K562 (cell line): ENCODE results near the gene LMLN. TPM values are rescaled to one million over a fixed set of nuclear protein-coding genes. Genes with fewer than 3 reads are reported as not detected.

Experiments used
- CREB3L1 ChIP-seq: fragments of 450-650 bp; IDR thresholded peaks from 2 replicates; pipeline ENCODE4 v1.6.1; 2014; ENCODE audit warnings: low read depth, mild to moderate bottlenecking, moderate library complexity, borderline replicate concordance
- HMG20A ChIP-seq: fragments of 450-650 bp; formaldehyde crosslinking; conservative IDR thresholded peaks from 2 replicates; pipeline ENCODE4 v1.4.0; 2020; ENCODE audit warnings: mild to moderate bottlenecking, mixed read lengths
- LARP7 ChIP-seq: fragments of 450-650 bp; IDR thresholded peaks from 2 replicates; pipeline ENCODE4 v1.6.1; 2016
- MAFK ChIP-seq: IDR thresholded peaks from 2 replicates; pipeline ENCODE4 v1.6.1; 2011; ENCODE audit warnings: low read length, improper control_type of control experiment
- MED1 ChIP-seq: sonication (generic); formaldehyde crosslinking; IDR thresholded peaks from 2 replicates; pipeline ENCODE4 v1.8.1; 2023; ENCODE audit warnings: missing genetic modification reagents, borderline replicate concordance
- MTA3 ChIP-seq: fragments of 450-650 bp; formaldehyde crosslinking; IDR thresholded peaks from 2 replicates; pipeline ENCODE4 v1.6.1; 2017; ENCODE audit warnings: mild to moderate bottlenecking, borderline replicate concordance
- PURB ChIP-seq: sonication (generic); formaldehyde crosslinking; IDR thresholded peaks from 2 replicates; pipeline ENCODE4 v1.9.0; 2021; ENCODE audit warnings: low read depth, mild to moderate bottlenecking, missing genetic modification reagents
- RAD51 ChIP-seq: fragments of 450-650 bp; IDR thresholded peaks from 2 replicates; pipeline ENCODE4 v1.7.1; 2016; ENCODE audit warnings: low read depth, mild to moderate bottlenecking, borderline replicate concordance
- RBFOX2 ChIP-seq: fragments of 200-400 bp; formaldehyde crosslinking; IDR thresholded peaks from 2 replicates; pipeline ENCODE4 v1.6.1; 2017; ENCODE audit warnings: low read depth, mild to moderate bottlenecking, low read length, moderate library complexity
- RERE ChIP-seq: sonication (generic); formaldehyde crosslinking; IDR thresholded peaks from 2 replicates; pipeline ENCODE4 v1.8.0; 2023; ENCODE audit warnings: missing genetic modification reagents, mild to moderate bottlenecking, borderline replicate concordance
- SIN3A ChIP-seq, 2 experiments: fragments of 150-350 bp in 1 of 2; IDR thresholded peaks; 2 replicates each; pipeline ENCODE4 v1.6.1; 2011 to 2016; ENCODE audit warnings: borderline replicate concordance in 2 of 2, low read depth in 2 of 2, low read length in 2 of 2, mild to moderate bottlenecking in 2 of 2, moderate library complexity in 2 of 2; ENCODE audit not compliant: control insufficient read depth in 1 of 2
- ZNF76 ChIP-seq: fragments of 250-450 bp; sonication (Bioruptor Pico); IDR thresholded peaks from 2 replicates; pipeline ENCODE4 v1.4.0; 2020; ENCODE audit warnings: mild to moderate bottlenecking, moderate library complexity, borderline replicate concordance
- ZNF766 ChIP-seq: fragments of 200-800 bp; sonication (Bioruptor generic); conservative IDR thresholded peaks from 2 replicates; pipeline ENCODE4 v1.6.1; 2016; ENCODE audit warnings: missing genetic modification characterization, missing compliant biosample characterization
- polyA plus RNA-seq, 8 experiments: library from polyadenylated mRNA; depleted of rRNA in 4 of 8; stranded (reverse) in 5 of 8; unstranded in 3 of 8; fragments of >200 nt; fragmentation: Nextera tagmentation in 2 of 8; fragmentation: Illumina TruSeq in 1 of 8; extraction: Ambion mirVana in 2 of 8; extraction: Trizol in 1 of 8; gene quantifications; 2 replicates each; pipeline versions ENCODE4 v1.2.1 to v1.2.3, GENCODE V29; 2011 to 2014; ENCODE audit warnings: inconsistent platforms in 1 of 8, missing spikeins in 1 of 8
- total RNA-seq, 7 experiments: library from RNA; depleted of rRNA in 6 of 7; stranded (reverse); fragments of >200 nt in 6 of 7; fragmentation: Illumina TruSeq in 2 of 7; extraction: Trizol in 2 of 7; gene quantifications; 2 replicates each; pipeline versions ENCODE4 v1.2.1 to v1.2.3, GENCODE V29; 2011 to 2021; ENCODE audit warnings: low replicate concordance in 1 of 7
- TF ChIP-seq, protein P1 (sequence below): fragments of 450-650 bp; formaldehyde crosslinking; IDR thresholded peaks from 2 replicates; pipeline ENCODE4 v1.4.0; 2022; ENCODE audit warnings: missing genetic modification characterization
- TF ChIP-seq, protein P2 (sequence below): sonication (generic); formaldehyde crosslinking; IDR thresholded peaks from 2 replicates; pipeline ENCODE4 v1.8.0; 2022; ENCODE audit warnings: missing genetic modification reagents, mild to moderate bottlenecking, borderline replicate concordance

Gene LMLN
- total and polyA plus RNA-seq, 9 of the 15 experiments (the other 6 are each of a cell fraction or from before 2014, with no cell fraction given), result 2.2 to 15.9 (median 6.9) TPM

DNA sequence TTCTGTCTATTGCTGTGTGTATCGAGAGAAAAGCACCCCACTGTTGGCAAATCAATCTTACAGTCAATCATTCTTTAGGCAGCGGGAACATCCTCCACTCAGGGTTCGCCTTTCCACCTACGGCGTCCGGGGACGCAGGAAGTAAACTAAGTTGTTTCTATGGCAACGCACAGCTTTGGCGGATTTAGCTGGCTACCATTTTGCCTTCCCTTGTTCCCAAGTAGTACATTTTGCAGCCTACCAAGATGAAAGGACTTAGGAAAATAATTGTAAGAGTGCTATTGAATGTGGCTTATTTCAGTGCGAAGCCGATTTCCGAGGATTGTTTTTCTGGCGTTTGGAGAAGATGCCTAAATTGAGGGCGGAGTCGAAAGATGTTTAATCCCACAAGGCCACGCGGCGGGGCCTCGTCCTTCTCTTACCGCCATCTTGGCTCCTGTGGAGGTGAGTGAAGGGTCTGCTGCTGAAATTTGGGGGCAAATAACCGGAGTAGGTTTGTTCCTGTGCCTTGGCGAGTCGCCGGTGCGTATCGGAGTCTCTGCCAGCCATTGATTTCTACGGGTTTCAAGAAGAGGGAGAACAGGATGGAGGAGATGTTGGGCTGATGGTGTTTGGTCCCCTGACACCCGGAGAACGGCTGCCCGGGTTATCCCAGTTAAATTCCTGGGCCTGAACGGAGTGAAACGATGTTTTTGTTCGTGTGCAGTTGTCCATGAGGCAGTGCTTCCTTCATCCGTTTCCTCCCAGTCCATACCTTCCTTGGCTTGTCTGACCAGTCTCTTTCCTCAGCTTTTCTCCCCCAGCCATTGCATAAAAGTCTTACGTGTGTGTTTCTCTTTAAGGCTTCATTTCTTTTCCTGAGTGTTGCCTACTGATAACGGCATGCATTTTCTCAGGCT lies 10.0 kb upstream of the LMLN start, which contains the start of gene RPL35A (continued):
- TF ChIP-seq, protein P1, sequence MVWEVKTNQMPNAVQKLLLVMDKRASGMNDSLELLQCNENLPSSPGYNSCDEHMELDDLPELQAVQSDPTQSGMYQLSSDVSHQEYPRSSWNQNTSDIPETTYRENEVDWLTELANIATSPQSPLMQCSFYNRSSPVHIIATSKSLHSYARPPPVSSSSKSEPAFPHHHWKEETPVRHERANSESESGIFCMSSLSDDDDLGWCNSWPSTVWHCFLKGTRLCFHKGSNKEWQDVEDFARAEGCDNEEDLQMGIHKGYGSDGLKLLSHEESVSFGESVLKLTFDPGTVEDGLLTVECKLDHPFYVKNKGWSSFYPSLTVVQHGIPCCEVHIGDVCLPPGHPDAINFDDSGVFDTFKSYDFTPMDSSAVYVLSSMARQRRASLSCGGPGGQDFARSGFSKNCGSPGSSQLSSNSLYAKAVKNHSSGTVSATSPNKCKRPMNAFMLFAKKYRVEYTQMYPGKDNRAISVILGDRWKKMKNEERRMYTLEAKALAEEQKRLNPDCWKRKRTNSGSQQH (CRISPR knock-in tag), result no peak
- TF ChIP-seq RERE (no peak), HMG20A (no peak), SIN3A (IDR thresholded peaks at IDR 0.05; ENCODE audit: borderline replicate concordance in 2 of 2, control insufficient read depth in 1 of 2, low read depth in 2 of 2, low read length in 2 of 2) (peak; percentile 93 to 95), RAD51 (peak; percentile 17; the same call in 1 of the 2 replicates), CREB3L1 (peak; percentile 68; the same call in 1 of the 2 replicates), MAFK (no peak), RBFOX2 (peak; percentile 92), LARP7 (peak; percentile 11; the same call in 1 of the 2 replicates), MED1 (no peak), MTA3 (peak; percentile 67; the same call in 1 of the 2 replicates), ZNF766 (CRISPR knock-in tag) (no peak; the same call in 1 of the 2 replicates), ZNF76 (CRISPR knock-in tag) (no peak), PURB (CRISPR knock-in tag) (no peak)
- TF ChIP-seq, protein P2, sequence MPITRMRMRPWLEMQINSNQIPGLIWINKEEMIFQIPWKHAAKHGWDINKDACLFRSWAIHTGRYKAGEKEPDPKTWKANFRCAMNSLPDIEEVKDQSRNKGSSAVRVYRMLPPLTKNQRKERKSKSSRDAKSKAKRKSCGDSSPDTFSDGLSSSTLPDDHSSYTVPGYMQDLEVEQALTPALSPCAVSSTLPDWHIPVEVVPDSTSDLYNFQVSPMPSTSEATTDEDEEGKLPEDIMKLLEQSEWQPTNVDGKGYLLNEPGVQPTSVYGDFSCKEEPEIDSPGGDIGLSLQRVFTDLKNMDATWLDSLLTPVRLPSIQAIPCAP (CRISPR knock-in tag), result no peak
